Activated CD8-positive, alpha-beta memory T cell treated with anti-CD3 and anti-CD28 coated beads for 36 hours (primary cell): ENCODE measurements around the gene TSPAN32. TPM values are rescaled to one million over a fixed set of nuclear protein-coding genes. Genes with fewer than 3 reads are reported as not detected.

Experiments
- CTCF ChIA-PET: fragments of 350-600 bp; sonication (Branson Sonifier 250); formaldehyde crosslinking; loops from one replicate; lab custom pipeline; 2021; ENCODE audit warnings: antibody characterized with exemption; lab: Charles Lee
- POLR2A ChIA-PET: fragments of 350-600 bp; sonication (Branson Sonifier 250); formaldehyde crosslinking; loops from one replicate; lab custom pipeline; 2021; ENCODE audit warnings: antibody characterized with exemption; lab: Charles Lee
- total RNA-seq, 2 experiments: library from RNA; stranded (reverse); gene quantifications; one replicate each; pipeline ENCODE4 v1.2.3, GENCODE V29; 2021

The TSPAN32 gene
- total RNA-seq, 2 experiments from 2014 or later, result 2.8 to 2.9 TPM

GRCh38 chr11:2298131-2298794 lies 3.5 kb upstream of the TSPAN32 start:
- CTCF ChIA-PET, result interaction anchor here (0.9 to 8.6 kb wide), 7 partner anchors 11 to 123 kb away, joined by 3 to 66 read pairs (median 4); no protein-coding TSS in a partner anchor

DNA sequence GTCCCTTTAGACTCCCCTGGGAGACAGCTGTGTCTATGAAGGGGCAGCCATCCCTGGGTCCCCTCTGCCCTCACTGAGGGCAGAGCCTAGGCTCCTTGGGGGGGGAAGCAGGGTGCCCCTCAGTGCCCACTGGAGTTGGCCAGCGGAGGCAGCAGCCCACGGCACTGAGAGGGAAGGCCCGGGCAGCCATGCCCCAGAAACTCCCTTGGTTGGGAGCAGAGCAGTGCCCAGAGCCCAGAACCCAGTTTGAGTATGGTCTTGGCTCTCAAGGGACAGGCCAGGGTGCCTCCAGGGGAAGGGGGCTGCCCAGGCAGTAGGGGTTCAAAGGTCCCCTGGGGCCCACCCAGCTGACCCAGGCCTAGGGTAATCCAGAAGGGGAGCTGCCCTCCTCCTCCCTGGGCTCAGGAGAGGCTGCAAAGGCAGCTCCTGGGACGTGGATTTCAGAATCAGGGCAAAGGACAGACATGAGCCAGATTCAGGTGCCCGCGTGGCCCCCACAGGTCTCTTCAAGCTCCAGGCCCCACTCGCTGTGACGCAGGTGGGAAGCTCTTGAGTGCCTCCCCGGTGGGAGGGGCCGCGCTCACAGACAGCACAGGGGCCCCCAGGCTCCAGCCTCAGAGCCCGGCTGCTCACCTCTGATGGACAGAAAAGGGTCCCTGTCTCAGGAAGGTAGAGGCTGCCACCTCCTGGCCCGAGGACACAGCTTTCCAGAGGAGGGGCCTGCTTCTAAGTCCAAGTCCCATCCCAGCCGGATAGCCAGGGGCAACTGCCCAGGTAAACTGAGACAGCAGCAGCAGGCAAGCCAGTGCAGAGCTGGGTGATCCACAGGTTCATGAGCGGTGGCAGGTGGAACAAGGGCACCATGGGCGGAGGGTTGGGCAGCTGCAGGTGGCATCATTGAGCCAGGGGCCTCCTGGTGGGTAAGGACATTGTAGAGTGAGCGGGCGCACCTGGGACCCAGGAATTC lies 2.7 kb upstream of the TSPAN32 start:
- CTCF ChIA-PET, result interaction anchor here (0.6 to 8.6 kb wide), 11 partner anchors 11 to 303 kb away, joined by 3 to 66 read pairs (median 3); no protein-coding TSS in a partner anchor
- POLR2A ChIA-PET, result interaction anchor here (0.6 to 1.2 kb wide), 3 partner anchors 27 to 101 kb away, joined by 3 to 4 read pairs (median 3); partner anchors contain the start of gene TSSC4

More at GRCh38 chr11:2298131-2298794, 3.5 kb upstream of the TSPAN32 start:
- POLR2A ChIA-PET, result interaction anchor here (0.6 kb wide), 1 partner anchor 26 kb away, joined by 3 read pairs; no protein-coding TSS in a partner anchor

DNA sequence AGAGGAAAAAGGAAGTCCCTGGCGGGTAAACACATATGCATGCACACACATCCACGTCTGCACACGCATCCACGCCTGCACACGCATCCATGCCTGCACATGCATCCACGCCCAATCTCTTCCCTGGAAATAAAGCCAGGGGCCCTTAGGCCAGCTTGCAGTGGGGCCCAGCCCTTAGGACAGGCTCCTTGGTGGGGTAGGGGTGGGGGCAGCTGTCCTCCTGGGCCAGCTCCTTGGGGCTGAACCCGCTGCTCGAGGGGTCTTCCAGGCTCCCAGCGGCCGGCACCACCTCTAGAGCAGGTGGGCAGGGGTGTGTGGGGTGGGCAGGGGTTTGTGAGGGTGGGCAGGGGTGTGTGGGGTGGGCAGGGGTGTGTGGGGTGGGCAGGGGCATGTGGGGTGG lies 2.0 kb upstream of the TSPAN32 start:
- ChIA-PET POLR2A (interaction anchor here (1.2 kb wide), 1 partner anchor 78 kb away, joined by 4 read pairs; no protein-coding TSS in a partner anchor), CTCF (interaction anchor here (0.8 to 8.6 kb wide), 7 partner anchors 10 to 126 kb away, joined by 3 to 66 read pairs (median 3); no protein-coding TSS in a partner anchor)

- ChIA-PET POLR2A (no interaction called here), CTCF (interaction anchor here (0.6 to 8.6 kb wide), 5 partner anchors 101 to 134 kb away, joined by 3 to 66 read pairs (median 3); no protein-coding TSS in a partner anchor)
Measured at GRCh38 chr11:2300290-2300935, 1.4 kb upstream of the TSPAN32 start.

DNA sequence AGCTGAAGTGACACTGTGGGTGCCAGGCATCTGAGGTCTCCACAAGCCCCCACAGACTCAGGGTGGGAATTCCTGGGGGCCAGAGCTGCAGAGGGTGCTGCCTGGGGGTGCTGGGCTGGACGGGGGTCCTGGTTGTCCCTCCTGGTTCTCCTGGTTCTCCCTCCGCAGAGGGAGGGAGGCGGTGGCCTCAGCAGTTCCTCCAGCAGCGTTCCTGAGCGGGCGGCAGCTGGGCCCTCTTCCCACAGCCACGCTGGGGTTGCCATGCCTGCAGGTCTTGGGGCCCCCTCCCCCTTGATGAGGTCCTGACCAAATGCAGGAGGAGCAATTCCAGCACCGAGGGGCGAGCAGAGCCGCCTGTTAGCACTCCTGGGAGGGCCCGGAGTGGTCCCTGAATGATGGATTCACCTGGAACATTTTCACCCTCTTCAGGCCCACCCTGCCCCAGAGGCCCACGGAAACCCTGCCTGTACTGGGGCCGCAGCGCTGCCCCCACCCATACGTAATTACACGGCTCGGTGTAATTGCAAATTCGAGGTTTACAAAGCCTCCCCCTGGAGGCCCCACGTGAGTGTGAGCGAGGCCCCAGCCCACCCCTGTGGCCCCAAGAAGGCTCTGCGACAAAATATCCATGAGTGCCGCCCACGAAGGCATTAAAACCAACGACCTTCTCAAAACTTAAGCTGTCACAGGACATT lies 730 bp upstream of the TSPAN32 start:
- ChIA-PET POLR2A (interaction anchor here (0.6 to 0.7 kb wide), 2 partner anchors 77 to 119 kb away, joined by 3 to 5 read pairs; no protein-coding TSS in a partner anchor), CTCF (interaction anchor here (1.1 to 8.6 kb wide), 6 partner anchors 10 to 150 kb away, joined by 3 to 170 read pairs (median 4); no protein-coding TSS in a partner anchor)

DNA sequence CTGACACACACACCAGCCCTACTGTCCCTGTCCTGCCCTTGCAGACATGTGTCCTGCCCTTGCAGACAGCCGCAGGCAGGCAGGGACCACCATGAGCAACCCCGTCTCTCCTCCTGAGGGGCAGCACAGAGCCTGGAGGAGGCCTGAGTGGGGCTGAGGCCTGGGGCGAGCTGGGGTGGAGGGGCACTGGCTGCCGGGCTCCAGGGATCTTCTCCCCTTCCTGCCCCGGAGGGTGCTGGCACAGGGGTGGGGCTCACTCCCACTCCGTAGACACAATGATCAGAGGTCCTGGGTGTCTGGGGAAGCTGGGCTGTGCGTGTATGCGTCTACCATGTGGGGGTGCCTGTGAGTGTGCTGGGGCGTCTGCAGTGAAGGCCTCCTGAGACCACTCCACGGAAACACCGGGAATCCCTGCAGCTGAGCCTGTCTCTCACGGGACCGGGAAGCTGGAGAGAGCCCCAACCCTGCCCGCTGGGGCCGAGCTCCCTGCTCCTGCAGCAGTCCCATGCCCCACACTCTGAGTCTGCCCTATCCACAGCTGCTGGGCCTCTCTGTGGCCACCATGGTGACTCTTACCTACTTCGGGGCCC lies 588 bp downstream of the TSPAN32 start:
- ChIA-PET CTCF (interaction anchor here (1.4 to 8.6 kb wide), 8 partner anchors 9 to 590 kb away, joined by 3 to 170 read pairs (median 6); partner anchors contain the start of gene TSSC4), POLR2A (no interaction called here)

- POLR2A ChIA-PET, result interaction anchor here (3.4 kb wide), 1 partner anchor 75 kb away, joined by 14 read pairs; the partner anchor contains the start of gene CD81
Measured at GRCh38 chr11:2302896-2303626, 1.2 kb downstream of the TSPAN32 start.

DNA sequence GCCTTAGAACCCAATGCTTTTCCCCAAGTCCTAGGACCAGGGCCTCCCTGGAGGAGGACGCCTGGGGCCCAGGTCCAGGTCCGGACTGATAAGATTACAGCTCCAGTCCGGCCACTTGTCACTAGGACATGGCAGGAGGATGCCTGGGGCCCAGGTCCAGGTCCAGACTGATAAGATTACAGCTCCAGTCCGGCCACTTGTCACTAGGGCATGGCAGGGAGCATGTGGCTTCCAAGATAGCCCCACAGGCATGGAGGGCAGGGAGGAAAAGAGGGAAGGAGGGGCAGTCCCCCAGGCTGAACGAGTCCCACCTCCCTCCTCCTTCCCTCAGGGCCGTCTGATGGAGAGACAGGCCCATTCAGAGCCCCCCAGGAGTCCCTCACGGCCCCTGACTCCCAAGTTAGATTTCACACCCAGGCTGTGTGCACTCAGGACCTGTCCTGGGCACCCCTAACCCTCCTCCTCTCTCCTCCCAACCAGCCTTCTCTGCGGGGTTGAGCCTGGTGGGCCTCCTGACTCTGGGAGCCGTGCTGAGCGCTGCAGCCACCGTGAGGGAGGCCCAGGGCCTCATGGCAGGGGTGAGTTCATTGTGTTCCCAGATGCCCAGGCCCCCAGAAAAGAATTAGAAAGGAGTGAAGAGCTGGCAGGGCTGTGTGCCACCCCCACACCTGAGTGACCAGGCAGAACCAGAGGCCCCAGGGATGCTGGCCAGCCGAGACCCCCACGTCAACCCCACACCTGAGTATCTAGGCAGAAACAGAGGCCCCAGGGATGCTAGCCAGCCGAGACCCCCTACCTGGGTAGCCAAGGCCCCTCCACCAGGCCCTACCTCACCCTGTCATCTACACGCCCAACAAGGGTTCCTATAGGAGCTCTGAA lies 2.1 kb downstream of the TSPAN32 start:
- POLR2A ChIA-PET, result interaction anchor here (2.7 to 3.4 kb wide), 2 partner anchors 74 to 117 kb away, joined by 9 to 14 read pairs; partner anchors contain the start of gene CD81
- CTCF ChIA-PET, result interaction anchor here (0.9 to 8.6 kb wide), 15 partner anchors 9 to 228 kb away, joined by 3 to 170 read pairs (median 6); partner anchors contain the start of gene TSSC4

More at GRCh38 chr11:2302896-2303626, 1.2 kb downstream of the TSPAN32 start:
- CTCF ChIA-PET, result interaction anchor here (1.4 to 8.6 kb wide), 7 partner anchors 8 to 589 kb away, joined by 3 to 170 read pairs (median 7); partner anchors contain the start of gene TSSC4

GRCh38 chr11:2304506-2305139 lies 2.8 kb downstream of the TSPAN32 start:
- CTCF ChIA-PET, result interaction anchor here (0.6 to 8.6 kb wide), 25 partner anchors 9 to 583 kb away, joined by 3 to 170 read pairs (median 4); partner anchors contain the start of genes ASCL2, CD81 and TSSC4

GRCh38 chr11:2305140-2305778 lies 3.4 kb downstream of the TSPAN32 start:
- POLR2A ChIA-PET, result interaction anchor here (0.7 to 3.4 kb wide), 4 partner anchors 38 to 116 kb away, joined by 3 to 14 read pairs (median 6); partner anchors contain the start of gene CD81

More at GRCh38 chr11:2304506-2305139, 2.8 kb downstream of the TSPAN32 start:
- POLR2A ChIA-PET, result interaction anchor here (1.0 to 3.4 kb wide), 3 partner anchors 73 to 117 kb away, joined by 3 to 14 read pairs (median 9); partner anchors contain the start of gene CD81

GRCh38 chr11:2305788-2306451 lies 4.1 kb downstream of the TSPAN32 start:
- CTCF ChIA-PET, result interaction anchor here (0.6 to 8.6 kb wide), 23 partner anchors 11 to 615 kb away, joined by 3 to 170 read pairs (median 5); partner anchors contain the start of genes ASCL2, CD81 and TSSC4
- POLR2A ChIA-PET, result interaction anchor here (0.7 to 3.4 kb wide), 4 partner anchors 38 to 638 kb away, joined by 3 to 14 read pairs (median 6); partner anchors contain the start of gene CD81

More at GRCh38 chr11:2305140-2305778, 3.4 kb downstream of the TSPAN32 start:
- CTCF ChIA-PET, result interaction anchor here (0.6 to 8.6 kb wide), 25 partner anchors 10 to 582 kb away, joined by 3 to 170 read pairs (median 5); partner anchors contain the start of genes ASCL2, CD81 and TSSC4

- CTCF ChIA-PET, result interaction anchor here (0.6 to 6.2 kb wide), 13 partner anchors 11 to 616 kb away, joined by 3 to 170 read pairs (median 5); partner anchors contain the start of genes CD81 and TSSC4
- POLR2A ChIA-PET, result interaction anchor here (0.7 to 2.7 kb wide), 3 partner anchors 71 to 637 kb away, joined by 4 to 9 read pairs (median 4); no protein-coding TSS in a partner anchor
Measured at GRCh38 chr11:2306452-2306823, 4.6 kb downstream of the TSPAN32 start.
